Measurements from ENCODE around the gene GLI3.

GRCh38 chr7:42232275-42232674 is 4.7 kb downstream of the GLI3 start:
- no peak for TF ChIP-seq CTCF (conservative IDR thresholded peaks at IDR 0.05)
- TF ChIP-seq EZH2 (IDR thresholded peaks at IDR 0.05; ENCODE audit: low read depth): no peak
